ENCODE measurements around the gene TYROBP. TPM values are rescaled to one million over a fixed set of nuclear protein-coding genes. Genes with fewer than 3 reads are reported as not detected.

Gene TYROBP
- total and polyA plus RNA-seq, 4 donors: 26.8 to 89.6 (median 40.7) TPM

DNA sequence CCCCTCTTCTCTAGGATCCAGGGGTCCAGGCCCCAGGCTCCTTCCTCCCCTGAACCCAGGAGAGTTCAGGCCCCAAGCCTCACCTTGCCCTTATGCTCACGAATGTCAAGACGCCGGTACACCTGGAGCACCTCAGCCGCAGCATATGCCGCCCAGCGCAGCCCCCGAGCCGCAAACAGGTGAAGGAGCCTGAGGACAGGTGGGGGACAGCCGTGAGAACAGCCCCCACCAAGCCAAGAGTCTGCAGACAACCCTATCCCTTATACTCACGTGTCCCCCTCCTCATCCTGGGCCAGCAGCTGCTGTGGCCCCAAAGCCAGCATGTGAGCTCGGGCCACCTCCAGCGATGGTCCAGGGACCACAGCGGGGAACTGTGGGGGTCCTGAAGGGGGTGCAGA lies 11.5 kb downstream of the TYROBP start:
- Histone ChIP-seq H3K9me3 (ENCODE audit: control insufficient read depth in 4 of 4, low read length in 3 of 4) (no peaks in the 10 kb centered on the region), H3K9ac (ENCODE audit: low read depth in 1 of 2, low read length in 2 of 2) (no peak overlapping the region), H3K27ac (ENCODE audit: low read depth in 1 of 2, low read length in 2 of 2) (no peak overlapping the region), H3K36me3 (ENCODE audit: control insufficient read depth in 4 of 4, insufficient read depth in 3 of 4, low read depth in 1 of 4, low read length in 3 of 4) (peaks cover 3 to 16% (median 8%) of the 10 kb centered on the region in 4 donors), H3K4me1 (ENCODE audit: control insufficient read depth in 4 of 4, insufficient read depth in 4 of 4, low read length in 3 of 4) (peaks cover 0 to 4% (median 2%) of the 10 kb centered on the region in 4 donors), H3K4me3 (ENCODE audit: low read depth in 1 of 3, low read length in 3 of 3) (no peak overlapping the region), H3K27me3 (ENCODE audit: control insufficient read depth in 4 of 4, insufficient read depth in 4 of 4, low read length in 3 of 4) (no peaks in the 10 kb centered on the region)
- WGBS: 96% methylated on average over 13 of the region's 13 CpGs
- no peak for DNase-seq (ENCODE audit: low spot score)
- TF ChIP-seq FOXA2 (IDR thresholded peaks at IDR 0.05) (no peak), GABPA (IDR thresholded peaks at IDR 0.05 in 1 of 2, conservative IDR thresholded peaks at IDR 0.05 in 1 of 2) (no peak), JUND (IDR thresholded peaks at IDR 0.05) (no peak), SP1 (IDR thresholded peaks at IDR 0.05) (no peak), TAF1 (conservative IDR thresholded peaks at IDR 0.05) (no peak)
- TF ChIP-seq, protein P1, sequence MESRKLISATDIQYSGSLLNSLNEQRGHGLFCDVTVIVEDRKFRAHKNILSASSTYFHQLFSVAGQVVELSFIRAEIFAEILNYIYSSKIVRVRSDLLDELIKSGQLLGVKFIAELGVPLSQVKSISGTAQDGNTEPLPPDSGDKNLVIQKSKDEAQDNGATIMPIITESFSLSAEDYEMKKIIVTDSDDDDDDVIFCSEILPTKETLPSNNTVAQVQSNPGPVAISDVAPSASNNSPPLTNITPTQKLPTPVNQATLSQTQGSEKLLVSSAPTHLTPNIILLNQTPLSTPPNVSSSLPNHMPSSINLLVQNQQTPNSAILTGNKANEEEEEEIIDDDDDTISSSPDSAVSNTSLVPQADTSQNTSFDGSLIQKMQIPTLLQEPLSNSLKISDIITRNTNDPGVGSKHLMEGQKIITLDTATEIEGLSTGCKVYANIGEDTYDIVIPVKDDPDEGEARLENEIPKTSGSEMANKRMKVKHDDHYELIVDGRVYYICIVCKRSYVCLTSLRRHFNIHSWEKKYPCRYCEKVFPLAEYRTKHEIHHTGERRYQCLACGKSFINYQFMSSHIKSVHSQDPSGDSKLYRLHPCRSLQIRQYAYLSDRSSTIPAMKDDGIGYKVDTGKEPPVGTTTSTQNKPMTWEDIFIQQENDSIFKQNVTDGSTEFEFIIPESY (IDR thresholded peaks at IDR 0.05): no peak
- TF ChIP-seq, protein P2, sequence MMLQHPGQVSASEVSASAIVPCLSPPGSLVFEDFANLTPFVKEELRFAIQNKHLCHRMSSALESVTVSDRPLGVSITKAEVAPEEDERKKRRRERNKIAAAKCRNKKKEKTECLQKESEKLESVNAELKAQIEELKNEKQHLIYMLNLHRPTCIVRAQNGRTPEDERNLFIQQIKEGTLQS (IDR thresholded peaks at IDR 0.05): no peak
- TF ChIP-seq, protein P3, sequence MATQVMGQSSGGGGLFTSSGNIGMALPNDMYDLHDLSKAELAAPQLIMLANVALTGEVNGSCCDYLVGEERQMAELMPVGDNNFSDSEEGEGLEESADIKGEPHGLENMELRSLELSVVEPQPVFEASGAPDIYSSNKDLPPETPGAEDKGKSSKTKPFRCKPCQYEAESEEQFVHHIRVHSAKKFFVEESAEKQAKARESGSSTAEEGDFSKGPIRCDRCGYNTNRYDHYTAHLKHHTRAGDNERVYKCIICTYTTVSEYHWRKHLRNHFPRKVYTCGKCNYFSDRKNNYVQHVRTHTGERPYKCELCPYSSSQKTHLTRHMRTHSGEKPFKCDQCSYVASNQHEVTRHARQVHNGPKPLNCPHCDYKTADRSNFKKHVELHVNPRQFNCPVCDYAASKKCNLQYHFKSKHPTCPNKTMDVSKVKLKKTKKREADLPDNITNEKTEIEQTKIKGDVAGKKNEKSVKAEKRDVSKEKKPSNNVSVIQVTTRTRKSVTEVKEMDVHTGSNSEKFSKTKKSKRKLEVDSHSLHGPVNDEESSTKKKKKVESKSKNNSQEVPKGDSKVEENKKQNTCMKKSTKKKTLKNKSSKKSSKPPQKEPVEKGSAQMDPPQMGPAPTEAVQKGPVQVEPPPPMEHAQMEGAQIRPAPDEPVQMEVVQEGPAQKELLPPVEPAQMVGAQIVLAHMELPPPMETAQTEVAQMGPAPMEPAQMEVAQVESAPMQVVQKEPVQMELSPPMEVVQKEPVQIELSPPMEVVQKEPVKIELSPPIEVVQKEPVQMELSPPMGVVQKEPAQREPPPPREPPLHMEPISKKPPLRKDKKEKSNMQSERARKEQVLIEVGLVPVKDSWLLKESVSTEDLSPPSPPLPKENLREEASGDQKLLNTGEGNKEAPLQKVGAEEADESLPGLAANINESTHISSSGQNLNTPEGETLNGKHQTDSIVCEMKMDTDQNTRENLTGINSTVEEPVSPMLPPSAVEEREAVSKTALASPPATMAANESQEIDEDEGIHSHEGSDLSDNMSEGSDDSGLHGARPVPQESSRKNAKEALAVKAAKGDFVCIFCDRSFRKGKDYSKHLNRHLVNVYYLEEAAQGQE (IDR thresholded peaks at IDR 0.05): no peak

DNA sequence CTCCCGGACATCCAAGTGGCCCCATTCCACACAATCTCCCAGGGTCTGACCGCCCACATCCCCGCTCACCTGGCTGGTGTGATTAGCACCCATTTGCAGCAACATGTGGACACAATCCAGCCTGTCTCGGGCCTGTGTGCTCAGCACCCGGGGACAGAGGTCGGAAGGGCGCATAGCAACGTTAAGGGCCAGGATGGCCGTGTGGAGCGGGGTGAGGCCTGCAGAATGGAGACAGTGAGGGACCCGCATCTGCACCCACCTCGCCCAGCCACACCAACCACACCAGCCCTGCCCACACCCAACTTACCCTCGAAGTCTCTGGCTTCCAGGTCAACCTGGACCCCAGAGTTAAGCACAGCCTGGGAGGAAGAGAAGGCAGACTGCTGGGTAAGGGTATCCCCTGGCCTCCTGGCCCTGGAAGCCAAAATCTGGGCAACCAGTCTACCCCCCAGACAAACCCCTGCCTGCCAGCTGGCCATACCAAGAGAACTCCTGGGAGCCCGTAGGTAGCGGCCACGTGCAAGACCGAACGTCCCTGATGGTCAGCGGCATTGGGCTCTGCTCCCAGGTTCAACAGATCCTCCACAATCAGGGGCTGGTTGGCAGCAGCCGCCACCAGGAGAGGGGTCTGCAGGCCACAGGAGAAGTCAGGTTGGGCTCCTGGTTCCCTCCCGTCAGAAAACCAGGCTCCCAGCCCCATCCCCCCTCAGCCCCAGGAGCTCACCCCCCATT lies 12.0 kb downstream of the TYROBP start:
- TF ChIP-seq YY1 (IDR thresholded peaks at IDR 0.05) (no peak), GABPA (IDR thresholded peaks at IDR 0.05 in 1 of 2, conservative IDR thresholded peaks at IDR 0.05 in 1 of 2) (no peak), RXRA (IDR thresholded peaks at IDR 0.05) (no peak), HNF4G (IDR thresholded peaks at IDR 0.05) (no peak), FOXA2 (IDR thresholded peaks at IDR 0.05) (no peak)
- TF ChIP-seq, protein P2 (IDR thresholded peaks at IDR 0.05): no peak
- Histone ChIP-seq H3K27me3 (ENCODE audit: control insufficient read depth in 4 of 4, insufficient read depth in 4 of 4, low read length in 3 of 4) (no peaks in the 10 kb centered on the region), H3K4me1 (ENCODE audit: control insufficient read depth in 4 of 4, insufficient read depth in 4 of 4, low read length in 3 of 4) (peaks cover 0 to 4% (median 2%) of the 10 kb centered on the region in 4 donors), H3K4me3 (ENCODE audit: low read depth in 1 of 3, low read length in 3 of 3) (no peak overlapping the region), H3K9ac (ENCODE audit: low read depth in 1 of 2, low read length in 2 of 2) (no peak overlapping the region), H3K27ac (ENCODE audit: low read depth in 1 of 2, low read length in 2 of 2) (no peak overlapping the region), H3K36me3 (ENCODE audit: control insufficient read depth in 4 of 4, insufficient read depth in 3 of 4, low read depth in 1 of 4, low read length in 3 of 4) (peaks cover 3 to 16% (median 8%) of the 10 kb centered on the region in 4 donors), H3K9me3 (ENCODE audit: control insufficient read depth in 4 of 4, low read length in 3 of 4) (no peaks in the 10 kb centered on the region)
- WGBS: 84% methylated on average over 21 of the region's 21 CpGs
- no peak for DNase-seq (ENCODE audit: low spot score)
